ENCODE data around the gene FAM187B. TPM values are rescaled to one million over a fixed set of nuclear protein-coding genes. Genes with fewer than 3 reads are reported as not detected.

FAM187B gene
- total RNA-seq, 2 donors from 2014 or later = not detected

DNA sequence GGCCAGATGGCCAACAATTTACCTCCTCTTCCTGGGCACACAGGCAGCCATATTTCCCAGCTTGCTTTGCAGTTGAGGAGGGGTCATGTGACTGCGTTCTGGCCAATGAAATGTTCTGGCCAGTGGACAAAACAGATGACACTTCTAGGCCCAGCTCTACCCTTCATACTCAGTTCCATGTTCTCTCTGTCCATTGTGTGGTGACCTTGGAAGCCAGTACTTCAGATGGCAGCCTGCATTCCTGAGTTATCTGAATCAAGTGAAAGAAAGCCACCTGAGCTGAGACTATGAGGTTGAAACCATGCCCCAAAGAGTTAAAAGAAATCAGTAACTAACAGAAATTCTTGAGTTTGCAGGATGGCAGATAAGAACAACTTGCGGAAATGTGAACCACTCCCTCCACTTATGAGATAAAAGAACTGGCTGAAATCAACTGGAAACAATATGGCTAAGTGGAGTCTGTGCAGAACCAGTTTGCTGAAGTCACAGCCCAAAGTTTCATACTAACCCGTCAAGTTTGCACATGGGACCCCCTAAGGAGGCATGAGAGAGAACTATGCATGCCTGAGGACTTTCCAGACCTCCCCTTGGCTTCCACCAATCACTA lies 8.1 kb downstream of the FAM187B start:
- intact Hi-C loops (cut with DNase I) = no loop called here
- no peak for DNase-seq (ENCODE audit: low spot score)

DNA sequence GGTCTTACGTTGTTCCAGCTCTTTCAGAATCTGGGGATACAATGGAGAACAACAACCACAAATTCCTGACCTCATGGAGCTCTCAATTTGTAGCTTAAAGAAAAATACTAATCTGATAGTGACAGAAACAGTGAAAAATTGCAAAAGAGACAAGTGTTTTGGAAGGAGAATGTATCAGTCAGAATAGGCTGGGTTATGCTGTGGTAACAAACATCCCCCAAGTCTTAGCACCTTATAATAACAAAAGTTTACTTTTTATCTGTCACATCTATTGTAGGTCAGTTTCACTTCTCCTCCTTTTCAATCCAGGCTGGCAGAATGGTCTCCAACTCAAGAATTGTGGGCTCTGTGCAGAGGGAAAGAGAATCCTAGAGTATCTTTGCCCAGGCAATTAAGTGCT lies 9.5 kb downstream of the FAM187B start:
- no peak for DNase-seq (ENCODE audit: low spot score)
- intact Hi-C loops (cut with DNase I) = no loop called here

DNA sequence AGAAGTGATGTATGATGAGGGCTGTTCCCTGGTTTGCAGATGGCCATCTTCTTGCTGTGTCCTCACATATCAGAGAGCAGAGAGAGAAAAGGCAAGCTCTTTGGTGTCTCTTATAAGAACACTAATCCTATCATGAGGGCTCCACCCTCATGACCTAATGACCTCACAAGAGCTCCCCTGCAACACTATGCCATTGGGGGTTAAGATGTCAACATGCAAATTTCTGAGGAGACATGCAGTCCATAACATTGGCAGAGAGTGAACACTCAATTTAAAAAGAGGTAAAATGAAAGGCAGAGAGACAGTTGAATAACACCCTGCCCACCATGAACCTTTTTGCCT lies 10.9 kb downstream of the FAM187B start:
- no peak for DNase-seq (ENCODE audit: low spot score)
- intact Hi-C loops (cut with DNase I) = no loop called here

DNA sequence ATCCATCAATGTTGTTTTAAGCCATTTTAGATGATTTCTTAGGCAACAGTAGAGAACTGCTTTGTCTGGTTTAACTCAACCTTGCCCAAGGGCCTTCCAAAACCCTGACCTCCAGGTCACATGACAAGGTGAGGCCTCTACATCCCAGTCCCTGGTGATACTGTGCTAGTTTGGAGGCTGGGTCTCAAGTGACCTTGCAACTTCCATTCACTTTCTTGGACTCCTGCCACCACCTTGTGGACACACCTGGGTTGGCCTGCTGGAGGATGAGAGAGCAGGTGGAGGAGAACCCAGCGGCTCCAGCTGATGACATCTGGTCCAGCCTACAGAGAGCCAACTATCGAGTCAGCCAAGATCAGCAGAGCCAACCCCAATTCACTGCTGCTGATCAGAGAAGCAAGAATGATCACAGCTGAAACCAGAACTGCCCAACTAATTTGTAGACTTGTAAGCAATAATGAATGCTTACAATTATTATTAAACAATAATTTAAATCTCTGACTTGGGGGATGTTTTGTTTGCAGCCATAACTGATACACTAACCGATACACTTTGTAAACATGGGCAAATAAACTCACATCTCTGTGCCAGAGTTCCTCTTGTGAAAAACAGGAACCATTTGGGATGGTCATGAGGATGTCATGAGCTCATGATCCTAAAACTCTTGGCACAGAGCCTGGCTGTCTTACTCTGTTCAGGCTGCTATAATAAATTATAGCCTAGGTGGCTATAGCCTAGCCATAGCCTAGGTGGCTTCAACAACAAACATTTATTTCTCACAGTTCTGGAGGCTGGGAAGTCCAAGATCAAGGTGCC lies 11.5 kb downstream of the FAM187B start:
- no peak for DNase-seq (ENCODE audit: low spot score)
- intact Hi-C loops (cut with DNase I) = no loop called here

DNA sequence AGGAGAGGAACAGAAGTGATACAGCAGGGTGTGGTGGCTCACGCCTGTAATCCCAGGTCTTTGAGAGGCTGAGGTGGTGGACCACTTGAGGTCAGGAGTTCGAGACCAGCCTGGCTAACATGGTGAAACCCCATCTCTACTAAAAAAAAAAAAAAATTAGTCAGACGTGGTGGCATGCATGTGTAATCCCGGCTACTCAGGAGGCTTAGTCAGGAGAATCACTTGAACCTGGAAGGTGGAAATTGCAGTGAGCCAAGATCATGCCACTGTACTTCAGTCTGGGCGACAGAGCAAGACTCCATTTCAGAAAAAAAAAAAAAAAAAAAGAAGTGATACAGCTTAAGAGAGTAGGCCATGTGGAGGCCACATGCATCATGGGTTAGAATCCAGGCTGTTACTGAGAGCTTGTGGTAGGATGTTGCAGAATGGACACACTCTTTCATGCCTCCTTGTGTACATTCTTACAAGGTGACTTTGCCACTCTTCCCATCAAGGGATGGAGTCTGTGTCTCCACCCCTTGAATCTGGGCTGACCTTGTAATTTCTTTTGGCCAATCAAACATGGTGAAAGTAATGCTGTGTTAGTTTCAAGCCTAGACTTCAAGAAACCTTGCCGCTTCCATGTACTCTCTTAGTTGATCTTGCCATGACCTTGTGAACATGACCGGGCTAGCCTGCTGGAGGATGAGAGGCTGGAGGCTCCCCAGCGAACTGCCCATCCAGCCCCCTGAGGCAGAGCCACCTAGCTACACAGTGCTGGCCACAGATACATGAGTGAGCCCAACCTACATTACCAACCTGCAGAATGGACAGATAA lies 12.3 kb downstream of the FAM187B start:
- DNase-seq (ENCODE audit: low spot score) = no peak
- intact Hi-C loops (cut with DNase I) = no loop called here

DNA sequence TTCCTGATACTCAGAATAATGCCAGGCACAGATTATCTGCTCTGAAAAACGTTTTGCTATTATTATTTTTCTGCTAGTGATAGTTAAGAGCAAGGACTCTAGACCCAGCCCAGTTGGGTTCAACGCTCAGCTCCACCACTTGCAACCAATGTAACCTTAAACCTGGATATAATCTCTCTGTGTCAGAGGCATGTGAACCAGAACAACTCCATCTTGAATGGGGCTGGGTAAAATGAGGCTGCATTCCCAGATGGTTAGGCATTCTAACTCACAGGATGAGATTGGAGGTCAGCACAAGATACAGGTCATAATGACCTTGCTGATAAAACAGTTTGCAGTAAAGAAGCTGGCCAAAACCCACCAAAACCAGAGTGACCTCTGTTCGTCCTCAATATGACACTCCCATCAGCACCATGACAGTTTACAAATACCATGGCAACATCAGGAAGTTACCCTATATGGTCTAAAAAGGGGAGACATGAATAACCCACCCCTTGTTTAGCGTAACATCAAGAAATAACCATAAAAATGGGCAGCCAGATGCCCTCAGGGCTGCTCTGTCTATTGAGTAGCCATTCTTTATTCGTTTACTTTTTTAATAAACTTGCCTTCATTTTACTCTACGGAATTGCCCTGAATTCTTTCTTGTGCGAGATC lies 13.6 kb downstream of the FAM187B start:
- intact Hi-C loops (cut with DNase I) = no loop called here
- DNase-seq (ENCODE audit: low spot score) = no peak

DNA sequence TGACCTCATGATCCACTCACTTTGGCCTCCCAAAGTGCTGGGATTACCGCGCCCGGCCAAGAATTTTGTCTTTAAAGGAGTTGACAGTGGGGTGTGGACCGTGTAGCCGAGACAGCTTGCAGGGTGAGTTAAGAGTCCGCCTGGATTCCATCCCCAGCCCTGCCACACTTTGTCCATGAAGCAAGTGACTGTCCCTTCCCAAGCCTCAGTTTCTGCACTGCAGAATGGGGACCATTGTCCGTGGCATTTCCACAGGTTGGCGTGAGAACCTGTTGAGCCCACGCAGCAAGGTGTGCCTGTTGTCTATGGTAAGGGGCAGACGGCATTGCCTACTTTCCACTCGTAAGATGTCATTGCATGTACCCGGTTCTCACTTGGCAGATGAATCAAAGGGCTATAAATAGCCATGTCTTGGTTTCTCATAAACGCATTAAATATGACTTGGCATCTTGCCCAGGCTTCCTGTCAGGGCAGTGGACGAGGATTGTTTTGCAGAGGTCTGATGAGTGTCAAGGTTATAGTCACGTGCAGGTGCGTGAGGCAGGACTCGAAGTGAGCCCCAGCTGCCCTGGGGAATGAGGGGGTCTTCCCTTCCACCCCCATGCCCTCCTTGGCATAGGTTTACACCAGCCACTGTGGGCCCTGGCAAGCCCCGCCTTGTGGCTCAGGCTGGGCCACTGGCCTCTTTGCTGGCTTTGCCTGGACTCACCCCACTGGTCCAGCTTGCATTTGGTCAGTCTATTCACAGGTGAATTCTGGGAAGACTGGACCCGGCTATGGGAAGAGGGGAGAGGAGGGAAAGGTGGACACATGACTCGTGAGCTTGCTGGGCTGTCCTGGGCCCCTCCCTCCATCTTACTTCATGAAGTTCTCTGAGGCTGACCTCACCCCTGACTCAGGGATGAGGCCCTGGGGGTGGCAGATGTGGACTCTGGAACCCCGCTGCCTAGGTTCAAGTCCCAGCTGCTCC lies 14.6 kb downstream of the FAM187B start:
- DNase-seq (ENCODE audit: low spot score) = peak; percentile 83

DNA sequence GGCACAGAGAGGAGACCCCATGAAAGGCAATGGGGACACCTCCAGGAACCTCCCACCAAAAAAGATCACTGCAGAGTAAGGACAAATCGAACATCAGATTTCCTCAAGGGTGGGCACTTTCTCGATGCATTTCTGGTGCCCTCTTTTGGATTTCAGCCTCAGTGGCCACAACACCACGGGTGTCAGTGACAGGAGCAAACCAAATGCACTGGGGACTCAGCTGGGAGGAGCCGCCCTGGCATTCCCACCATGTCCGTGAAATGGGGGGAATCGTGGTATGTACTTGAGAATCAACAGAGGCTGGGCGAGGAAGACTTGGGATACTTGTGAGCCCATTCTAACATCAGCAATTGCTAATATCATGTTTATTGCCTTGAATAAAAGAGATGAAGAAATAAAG lies 16.3 kb downstream of the FAM187B start:
- intact Hi-C loops (cut with DNase I) = no loop called here
- no peak for DNase-seq (ENCODE audit: low spot score)

More for the DNA sequence above, 14.6 kb downstream of the FAM187B start:
- intact Hi-C loops (cut with DNase I) = no loop called here

DNA sequence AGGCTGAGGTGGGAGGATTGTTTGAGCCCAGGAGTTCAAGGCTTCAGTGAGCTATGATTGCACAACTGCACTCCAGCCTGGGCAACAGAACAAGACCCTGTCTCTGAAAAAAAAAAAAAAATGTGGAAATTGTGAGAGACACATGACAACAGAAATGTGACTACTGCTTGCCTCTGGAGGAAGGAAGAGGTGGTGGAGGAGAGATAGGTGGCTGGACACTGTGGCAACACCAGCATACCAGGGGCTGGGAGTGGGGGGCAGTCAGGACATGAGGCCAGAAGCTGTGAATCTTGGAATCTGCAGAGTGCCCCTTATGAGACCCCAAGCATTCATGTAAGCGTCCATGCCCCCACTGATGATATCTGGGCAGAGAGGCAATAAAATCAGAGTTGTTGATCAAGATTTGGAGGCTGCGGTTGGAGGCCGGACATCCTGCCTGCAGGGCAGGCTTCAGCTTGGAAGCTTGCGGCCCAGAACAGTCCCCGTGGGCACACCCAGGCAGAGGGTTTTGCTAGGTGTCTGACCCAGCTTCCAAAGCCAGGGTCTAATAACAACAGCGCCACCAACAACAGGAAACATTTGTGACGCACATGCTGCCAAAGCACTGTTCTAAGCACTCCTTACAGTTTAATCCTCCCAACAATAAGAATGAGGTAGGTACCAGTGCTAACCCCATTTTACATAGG lies 16.9 kb downstream of the FAM187B start:
- DNase-seq (ENCODE audit: low spot score) = no peak
- intact Hi-C loops (cut with DNase I) = no loop called here

DNA sequence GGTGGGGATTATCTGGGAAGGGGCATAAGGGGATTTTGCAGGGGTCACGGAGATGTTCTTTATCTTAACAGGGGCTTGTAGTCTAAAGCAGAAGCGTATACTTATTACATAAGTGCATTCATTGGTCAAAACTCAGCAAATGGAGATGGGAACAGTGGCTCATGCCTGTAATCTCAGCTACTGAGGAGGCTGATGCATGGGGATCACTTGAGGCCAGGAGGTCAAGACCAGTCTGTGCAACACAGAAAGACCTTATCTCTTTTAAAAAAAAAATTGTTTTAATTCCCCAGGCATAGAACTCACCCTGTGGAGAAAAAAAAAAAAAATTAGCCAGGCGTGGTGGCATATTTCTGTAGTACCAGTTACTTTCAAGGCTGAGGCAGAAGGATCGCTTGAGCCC lies 18.9 kb downstream of the FAM187B start:
- DNase-seq (ENCODE audit: low spot score) = no peak
- intact Hi-C loops (cut with DNase I) = no loop called here

DNA sequence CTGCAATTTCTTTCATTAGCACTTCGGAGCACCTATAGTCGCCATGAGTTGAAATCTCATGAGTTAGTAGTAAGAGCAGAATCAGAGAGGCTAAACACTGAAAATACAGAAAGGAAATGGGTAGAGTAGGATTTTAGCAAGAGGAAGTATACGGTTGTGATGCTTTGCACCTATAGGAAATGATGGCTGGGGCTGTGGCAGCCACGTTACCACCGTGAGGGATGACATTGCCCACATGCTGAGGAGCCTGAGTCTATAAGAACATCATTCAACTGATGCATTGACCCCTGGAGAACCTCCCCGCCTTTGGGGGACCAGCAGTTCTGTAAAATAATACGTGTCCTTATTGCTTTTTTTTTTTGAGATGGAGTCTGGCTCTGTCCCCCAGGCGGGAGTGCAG lies 20.4 kb downstream of the FAM187B start:
- intact Hi-C loops (cut with DNase I) = no loop called here
- DNase-seq (ENCODE audit: low spot score) = no peak

DNA sequence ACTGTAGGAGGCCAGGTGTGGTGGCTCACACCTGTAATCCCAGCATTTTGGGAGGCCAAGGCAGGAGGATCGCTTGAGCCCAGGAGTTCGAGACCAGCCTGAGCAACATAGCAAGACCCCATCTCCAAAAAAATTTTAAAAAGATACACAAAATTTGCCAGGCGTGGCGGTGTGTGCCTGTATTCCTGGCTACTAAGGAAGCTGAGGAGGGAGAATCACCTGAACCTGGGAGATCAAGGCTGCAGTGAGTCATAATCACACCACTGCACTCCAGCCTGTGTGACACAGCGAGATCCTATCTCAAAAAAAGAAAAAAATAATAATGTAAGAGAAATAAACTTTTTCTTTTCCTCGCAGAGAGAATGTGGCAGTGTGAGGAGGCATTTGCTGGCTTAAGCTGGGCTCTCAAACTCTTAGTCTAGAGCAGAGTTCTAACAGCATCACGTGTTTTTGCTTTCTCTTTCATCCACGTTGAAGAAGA lies 21.1 kb downstream of the FAM187B start:
- intact Hi-C loops (cut with DNase I) = no loop called here
- no peak for DNase-seq (ENCODE audit: low spot score)

DNA sequence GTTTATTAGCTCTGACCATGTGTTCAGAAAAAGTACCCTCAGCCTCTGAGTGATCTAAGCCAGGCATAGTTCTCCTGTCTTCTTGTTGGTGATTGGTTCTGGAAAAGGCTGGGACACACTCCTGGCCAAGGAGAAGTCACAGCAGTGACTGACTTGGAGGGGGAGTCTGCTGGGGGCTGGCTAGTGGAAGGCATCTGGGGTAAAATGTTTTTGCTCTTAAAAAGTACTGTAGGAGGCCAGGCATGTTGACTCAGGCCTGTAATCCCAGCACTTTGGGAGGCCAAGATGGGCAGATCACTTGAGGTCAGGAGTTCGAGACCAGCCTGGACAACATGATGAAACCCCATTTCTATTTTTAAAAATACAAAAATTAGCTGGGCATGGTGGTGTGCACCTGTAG lies 21.7 kb downstream of the FAM187B start:
- DNase-seq (ENCODE audit: low spot score) = no peak
- intact Hi-C loops (cut with DNase I) = no loop called here

DNA sequence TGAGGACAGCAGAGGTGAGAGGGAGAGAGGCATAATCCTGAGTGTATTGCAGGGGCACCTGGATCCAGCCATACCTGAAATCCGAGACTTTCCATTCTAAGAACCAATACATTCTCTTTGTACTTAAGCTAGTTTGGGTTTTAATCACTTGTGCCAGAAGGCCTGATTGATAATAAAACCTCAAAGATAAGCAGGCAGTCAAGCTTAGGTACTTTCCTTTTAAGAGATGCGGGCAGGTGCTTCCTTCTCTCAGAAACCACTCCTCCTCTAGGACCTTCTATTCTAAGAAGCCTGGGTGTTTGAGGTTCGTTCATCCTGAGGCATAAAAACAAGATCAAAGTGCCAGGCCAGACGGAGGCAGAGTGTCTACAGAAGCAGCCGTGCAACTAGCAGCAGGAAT lies 22.2 kb downstream of the FAM187B start:
- intact Hi-C loops (cut with DNase I) = no loop called here
- DNase-seq (ENCODE audit: low spot score) = no peak

DNA sequence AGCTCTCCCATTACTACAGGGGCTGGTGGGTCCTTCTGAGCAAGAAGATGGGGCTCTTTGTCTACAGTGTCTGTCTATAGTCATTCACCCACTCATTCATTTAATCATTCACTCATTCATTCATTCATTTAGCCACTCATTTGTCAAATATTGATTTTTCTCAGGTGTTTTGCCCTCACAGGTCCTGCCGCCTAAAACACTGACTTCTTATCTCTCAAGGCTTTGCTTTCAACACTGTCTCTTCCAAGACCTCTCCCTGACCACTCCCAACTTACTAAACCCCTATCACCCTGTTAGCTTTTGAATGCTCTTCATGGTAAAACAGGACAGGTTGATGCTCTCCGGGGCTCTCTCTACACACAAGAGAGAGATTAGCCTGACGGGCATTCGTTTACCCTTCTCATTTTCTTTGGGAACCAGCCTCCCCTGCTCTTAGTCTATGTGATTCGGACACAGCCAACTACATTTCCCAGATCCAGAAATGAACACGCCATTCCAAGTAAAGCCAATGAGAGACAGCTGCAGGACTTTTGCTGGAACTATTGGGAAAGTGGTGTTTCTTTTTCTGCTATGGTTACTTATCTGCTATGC lies 22.7 kb downstream of the FAM187B start:
- intact Hi-C loops (cut with DNase I) = no loop called here
- no peak for DNase-seq (ENCODE audit: low spot score)

DNA sequence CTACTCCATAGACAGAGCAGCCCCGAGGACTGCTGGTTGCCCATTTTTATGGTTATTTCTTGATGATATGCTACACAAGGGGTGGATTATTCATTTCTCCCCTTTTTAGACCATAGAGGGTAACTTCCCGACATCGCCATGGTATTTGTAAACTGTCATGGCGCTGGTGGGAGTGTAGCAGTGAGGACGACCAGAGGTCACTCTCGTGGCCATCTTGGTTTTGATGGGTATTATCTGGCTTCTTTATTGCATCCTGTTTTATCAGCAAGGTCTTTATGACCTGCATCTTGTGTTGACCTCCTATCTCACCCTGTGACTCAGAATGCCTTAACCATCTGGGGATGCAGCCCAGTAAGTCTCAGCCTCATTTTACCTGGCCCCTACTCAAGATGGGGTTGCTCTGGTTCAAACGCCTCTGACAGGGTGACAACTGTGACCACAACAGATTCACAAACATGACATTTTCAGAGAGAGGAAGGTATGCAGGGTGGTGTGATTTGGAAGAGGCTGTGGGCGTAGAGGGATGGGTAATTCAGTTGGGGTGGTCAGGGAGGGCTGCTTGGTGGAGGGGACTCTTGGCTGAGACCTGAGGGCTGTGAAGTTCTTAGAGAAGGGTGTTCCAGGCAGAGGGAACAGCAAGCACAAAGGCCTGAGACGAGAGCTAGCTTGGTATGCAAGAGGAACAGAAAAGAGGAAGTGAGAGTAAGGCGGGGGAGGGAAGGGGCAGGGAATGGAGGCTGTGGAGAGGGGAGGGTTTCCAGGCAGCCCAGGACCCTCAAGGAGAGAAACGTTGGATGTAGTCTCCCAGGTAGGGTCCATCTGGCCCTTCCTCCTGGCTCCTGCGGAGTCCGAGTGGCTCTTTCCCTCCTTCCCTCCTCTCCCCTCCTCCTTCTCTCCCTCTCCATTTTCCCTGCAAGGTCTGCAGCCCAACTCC lies 23.5 kb downstream of the FAM187B start:
- DNase-seq (ENCODE audit: low spot score) = no peak
- intact Hi-C loops (cut with DNase I) = no loop called here
